Measurements from ENCODE around the gene DGKK. TPM values are rescaled to one million over a fixed set of nuclear protein-coding genes. Genes with fewer than 3 reads are reported as not detected.

The DGKK gene
- total RNA-seq, 3 donors from 2014 or later: not detected

GRCh38 chrX:50393902-50394301, 76.7 kb downstream of the DGKK start:
- DNase-seq (no peak), ATAC-seq (no peak)
- intact Hi-C loops (cut with DNase I, micrococcal nuclease): no loop called here
- H3K36me3 ChIP-seq (ENCODE audit: low read depth): no peaks in the 10 kb centered on the region
- H3K4me3 ChIP-seq: no peak overlapping the region
- no peaks in the 10 kb centered on the region for H3K9me3 ChIP-seq
- TF ChIP-seq CTCF (IDR thresholded peaks at IDR 0.05): no peak
- no peaks in the 10 kb centered on the region for H3K4me1 ChIP-seq (ENCODE audit: low read depth)

GRCh38 chrX:50386520-50386919, 84.1 kb downstream of the DGKK start:
- Histone ChIP-seq H3K4me3 (no peak overlapping the region), H3K9me3 (no peaks in the 10 kb centered on the region), H3K4me1 (ENCODE audit: low read depth) (no peaks in the 10 kb centered on the region), H3K36me3 (ENCODE audit: low read depth) (no peaks in the 10 kb centered on the region)
- no peak for DNase-seq
- ATAC-seq: no peak
- TF ChIP-seq CTCF (IDR thresholded peaks at IDR 0.05): no peak
- intact Hi-C loops (cut with DNase I, micrococcal nuclease): no loop called here

DNA sequence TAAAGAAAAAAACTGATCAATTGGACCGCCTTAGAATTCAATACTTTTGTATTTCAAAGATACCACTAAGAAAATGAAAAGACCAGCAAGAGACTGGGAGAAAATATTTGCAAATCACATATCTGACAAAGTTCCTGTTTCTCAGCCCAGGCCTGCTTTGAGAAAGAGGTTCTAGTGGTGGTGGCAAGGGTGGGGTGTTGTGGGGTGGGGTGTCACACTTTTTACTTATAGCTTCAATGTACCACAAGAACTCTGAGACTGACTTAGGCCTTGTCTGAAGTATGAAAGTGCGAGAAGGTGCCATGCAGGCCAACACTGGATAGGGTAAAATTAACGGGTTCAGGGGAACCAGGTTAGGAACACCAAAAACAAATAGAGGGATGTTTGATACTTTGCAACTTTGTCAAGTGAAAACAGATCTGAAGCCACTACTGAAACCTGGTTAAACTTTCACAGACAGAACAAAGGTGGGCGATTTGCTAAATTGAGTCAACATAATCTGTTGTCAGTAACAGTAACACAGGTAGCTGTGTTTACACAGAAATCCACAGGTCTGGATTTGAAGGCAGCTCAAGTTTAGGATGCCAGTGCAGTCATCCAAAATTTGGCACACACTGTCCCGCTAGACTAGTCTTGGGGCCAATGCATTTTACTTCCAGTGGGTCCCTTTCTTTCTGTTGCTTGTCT, 88.8 kb downstream of the DGKK start:
- no peak for TF ChIP-seq CTCF (IDR thresholded peaks at IDR 0.05)
- intact Hi-C loops (cut with DNase I, micrococcal nuclease): no loop called here
- H3K9me3 ChIP-seq: no peaks in the 10 kb centered on the region
- no peak for ATAC-seq
- H3K4me1 ChIP-seq (ENCODE audit: low read depth): no peaks in the 10 kb centered on the region
- H3K36me3 ChIP-seq (ENCODE audit: low read depth): no peaks in the 10 kb centered on the region
- DNase-seq: no peak
- H3K4me3 ChIP-seq: no peak overlapping the region

DNA sequence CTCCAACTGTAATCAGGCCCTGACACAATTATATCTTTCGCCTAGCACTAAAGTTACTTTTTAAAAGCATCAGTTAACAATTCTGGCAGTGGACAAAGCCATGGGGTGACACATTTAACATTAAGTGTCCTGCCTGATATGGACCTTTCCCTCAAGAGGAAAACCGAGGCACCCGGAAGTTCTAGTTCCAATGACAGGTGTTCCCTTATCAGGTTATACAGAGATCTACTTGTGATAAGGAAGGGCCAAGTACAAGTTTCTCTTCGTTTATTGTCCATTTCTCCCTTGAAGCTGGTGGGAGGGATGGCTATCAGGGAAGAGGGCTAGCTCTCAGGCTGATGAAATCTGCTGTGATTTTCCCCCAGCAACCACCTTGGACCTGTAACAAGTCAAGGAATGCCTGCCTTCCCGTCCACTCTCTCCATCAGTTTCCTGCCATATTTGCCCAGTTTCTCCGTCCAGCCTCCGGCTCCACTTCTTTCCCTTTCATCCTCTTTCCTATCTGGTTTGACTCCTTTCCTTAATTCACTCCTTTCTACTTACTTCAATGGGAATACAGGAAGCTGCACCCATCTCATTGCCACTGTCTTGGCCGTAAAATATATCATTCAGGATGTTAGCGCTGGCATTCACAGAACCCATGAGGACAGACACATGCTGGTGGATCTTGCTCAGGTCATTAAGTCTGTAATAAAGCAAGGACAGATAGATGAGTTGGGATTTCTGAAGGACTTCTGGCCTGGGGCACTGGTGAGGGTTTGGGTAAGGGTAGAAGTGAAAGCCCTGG, 95.0 kb downstream of the DGKK start:
- peak in 1 of 3 donors; percentile 41 for DNase-seq
- intact Hi-C loops (cut with DNase I, micrococcal nuclease): no loop called here

GRCh38 chrX:50372966-50373365, 97.7 kb downstream of the DGKK start:
- intact Hi-C loops (cut with DNase I, micrococcal nuclease): no loop called here
- ATAC-seq (no peak), DNase-seq (no peak)
- Histone ChIP-seq H3K36me3 (ENCODE audit: low read depth) (no peaks in the 10 kb centered on the region), H3K9me3 (no peaks in the 10 kb centered on the region), H3K4me1 (ENCODE audit: low read depth) (peaks cover 5% of the 10 kb centered on the region), H3K4me3 (no peak overlapping the region)
- no peak for TF ChIP-seq CTCF (IDR thresholded peaks at IDR 0.05)

More for the DNA sequence above, 95.0 kb downstream of the DGKK start:
- H3K4me3 ChIP-seq: no peak overlapping the region
- ATAC-seq: peak; percentile 91
- TF ChIP-seq CTCF (IDR thresholded peaks at IDR 0.05): no peak
- no peaks in the 10 kb centered on the region for H3K9me3 ChIP-seq
- H3K36me3 ChIP-seq (ENCODE audit: low read depth): no peaks in the 10 kb centered on the region
- H3K4me1 ChIP-seq (ENCODE audit: low read depth): peaks cover 5% of the 10 kb centered on the region

Data from mucosa of descending colon (tissue), 3 donors.